ENCODE results near the gene VPS4A.

The VPS4A gene

DNA sequence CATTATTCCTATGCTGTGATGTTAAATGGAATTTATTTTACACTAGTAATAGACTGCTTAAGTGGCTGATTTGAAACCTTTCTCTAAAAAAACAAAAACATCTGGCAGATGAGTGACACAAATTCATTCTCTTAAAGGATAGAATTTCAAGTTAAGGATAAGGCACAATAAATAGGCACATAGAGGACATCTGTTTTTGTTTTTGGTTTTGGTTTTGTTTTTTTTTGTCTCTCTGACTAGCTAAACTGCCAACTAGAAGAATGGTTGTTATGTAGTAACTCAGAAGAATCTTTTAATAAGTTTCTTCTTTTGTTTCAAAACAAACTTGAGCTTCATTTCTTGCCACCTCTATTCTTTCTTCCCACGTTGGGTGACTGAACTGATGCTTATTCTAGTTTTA is 5.1 kb upstream of the VPS4A start:
- Histone ChIP-seq H3K18ac (ENCODE audit: low read length) (no peak overlapping the region), H3K79me2 (ENCODE audit: control insufficient read depth, insufficient read depth, low read length, poor library complexity) (no peaks in the 10 kb centered on the region), H2BK12ac (ENCODE audit: low read length) (no peak overlapping the region), H3K79me1 (ENCODE audit: low read length) (no peaks in the 10 kb centered on the region), H2BK120ac (ENCODE audit: insufficient read depth, low read length, poor library complexity) (no peak overlapping the region), H3K14ac (ENCODE audit: low read length) (no peak overlapping the region), H4K8ac (ENCODE audit: low read depth, low read length) (no peak overlapping the region), H3K9ac (ENCODE audit: low read length) (no peak overlapping the region), H3K36me3 (ENCODE audit: control insufficient read depth in 1 of 2, insufficient read depth in 2 of 2, low read length in 2 of 2) (no peaks in the 10 kb centered on the region), H2AK5ac (ENCODE audit: low read length) (no peak overlapping the region), H2BK5ac (ENCODE audit: low read depth, low read length, poor library complexity) (no peak overlapping the region), H3K4me1 (ENCODE audit: control insufficient read depth in 1 of 2, insufficient read depth in 2 of 2, low read length in 2 of 2) (no peaks in the 10 kb centered on the region), H3K4me3 (ENCODE audit: low read depth, low read length) (no peak overlapping the region), H3K27me3 (ENCODE audit: insufficient read depth, low read length) (no peaks in the 10 kb centered on the region), H4K91ac (ENCODE audit: low read depth, low read length) (no peak overlapping the region), H2AFZ (ENCODE audit: insufficient read depth, low read length, poor library complexity) (no peak overlapping the region), H4K12ac (ENCODE audit: low read depth, low read length) (no peak overlapping the region), H3K27ac (ENCODE audit: low read depth, low read length) (no peak overlapping the region), H3K9me3 (ENCODE audit: insufficient read depth, low read depth, low read length) (no peaks in the 10 kb centered on the region), H3K4ac (ENCODE audit: low read depth, low read length) (no peak overlapping the region), H3K23ac (ENCODE audit: low read length) (no peak overlapping the region), H3K4me2 (ENCODE audit: low read length) (no peak overlapping the region)
- DNase-seq, result no peak
- WGBS (ENCODE audit: extremely low coverage, insufficient coverage, insufficient read length), result no CpG with 5 or more reads among the region's 1 CpG

GRCh38 chr16:69307091-69307490 is 4.1 kb upstream of the VPS4A start:
- H4K12ac ChIP-seq (ENCODE audit: low read depth, low read length), result no peak overlapping the region
- no peaks in the 10 kb centered on the region for H3K27me3 ChIP-seq (ENCODE audit: insufficient read depth, low read length)
- no peak overlapping the region for H2AFZ ChIP-seq (ENCODE audit: insufficient read depth, low read length, poor library complexity)
- H3K4me3 ChIP-seq (ENCODE audit: low read depth, low read length), result no peak overlapping the region
- H3K23ac ChIP-seq (ENCODE audit: low read length), result no peak overlapping the region
- no peak overlapping the region for H3K27ac ChIP-seq (ENCODE audit: low read depth, low read length)
- H3K79me2 ChIP-seq (ENCODE audit: control insufficient read depth, insufficient read depth, low read length, poor library complexity), result peaks cover 6% of the 10 kb centered on the region
- H2BK12ac ChIP-seq (ENCODE audit: low read length), result no peak overlapping the region
- WGBS (ENCODE audit: extremely low coverage, insufficient coverage, insufficient read length), result no CpG with 5 or more reads among the region's 1 CpG
- no peak overlapping the region for H3K9ac ChIP-seq (ENCODE audit: low read length)
- H3K9me3 ChIP-seq (ENCODE audit: insufficient read depth, low read depth, low read length), result no peaks in the 10 kb centered on the region
- no peak overlapping the region for H3K14ac ChIP-seq (ENCODE audit: low read length)
- H2AK5ac ChIP-seq (ENCODE audit: low read length), result no peak overlapping the region
- H3K36me3 ChIP-seq (ENCODE audit: control insufficient read depth in 1 of 2, insufficient read depth in 2 of 2, low read length in 2 of 2), result no peaks in the 10 kb centered on the region
- H3K4ac ChIP-seq (ENCODE audit: low read depth, low read length), result no peak overlapping the region
- H3K79me1 ChIP-seq (ENCODE audit: low read length), result peaks cover 2% of the 10 kb centered on the region
- H3K4me2 ChIP-seq (ENCODE audit: low read length), result no peak overlapping the region
- H3K4me1 ChIP-seq (ENCODE audit: control insufficient read depth in 1 of 2, insufficient read depth in 2 of 2, low read length in 2 of 2), result peaks cover 0 to under 1% of the 10 kb centered on the region in 2 experiments
- DNase-seq, result no peak
- H3K18ac ChIP-seq (ENCODE audit: low read length), result no peak overlapping the region
- H2BK5ac ChIP-seq (ENCODE audit: low read depth, low read length, poor library complexity), result no peak overlapping the region
- H4K8ac ChIP-seq (ENCODE audit: low read depth, low read length), result no peak overlapping the region
- no peak overlapping the region for H2BK120ac ChIP-seq (ENCODE audit: insufficient read depth, low read length, poor library complexity)
- H4K91ac ChIP-seq (ENCODE audit: low read depth, low read length), result no peak overlapping the region

DNA sequence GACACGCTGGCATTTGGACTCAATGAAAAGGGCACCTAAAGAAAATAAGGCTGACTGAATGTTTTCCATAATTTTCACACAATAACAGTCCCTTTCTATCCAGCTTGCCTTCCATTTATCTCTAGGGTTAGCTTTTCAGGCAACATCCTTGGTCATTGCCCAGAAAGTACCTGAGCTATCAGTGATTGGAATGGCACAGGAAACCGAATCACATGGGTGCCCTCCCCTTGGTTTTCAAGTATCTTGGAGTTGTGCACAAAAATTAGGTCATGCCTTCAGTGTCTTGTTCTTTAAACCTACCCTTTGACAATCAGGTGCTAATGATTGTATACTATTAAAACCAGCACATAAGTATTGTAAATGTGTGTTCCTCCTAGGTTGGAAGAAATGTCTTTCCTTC is 3.3 kb upstream of the VPS4A start:
- no peak overlapping the region for H3K9ac ChIP-seq (ENCODE audit: low read length)
- no peak overlapping the region for H2BK120ac ChIP-seq (ENCODE audit: insufficient read depth, low read length, poor library complexity)
- no peak overlapping the region for H4K91ac ChIP-seq (ENCODE audit: low read depth, low read length)
- H2AK5ac ChIP-seq (ENCODE audit: low read length), result no peak overlapping the region
- H4K8ac ChIP-seq (ENCODE audit: low read depth, low read length), result no peak overlapping the region
- peaks cover 8% of the 10 kb centered on the region for H3K79me2 ChIP-seq (ENCODE audit: control insufficient read depth, insufficient read depth, low read length, poor library complexity)
- H3K9me3 ChIP-seq (ENCODE audit: insufficient read depth, low read depth, low read length), result no peaks in the 10 kb centered on the region
- DNase-seq, result no peak
- WGBS (ENCODE audit: extremely low coverage, insufficient coverage, insufficient read length), result no CpG with 5 or more reads among the region's 2 CpGs
- H3K23ac ChIP-seq (ENCODE audit: low read length), result no peak overlapping the region
- no peak overlapping the region for H2AFZ ChIP-seq (ENCODE audit: insufficient read depth, low read length, poor library complexity)
- H3K4ac ChIP-seq (ENCODE audit: low read depth, low read length), result no peak overlapping the region
- no peak overlapping the region for H3K27ac ChIP-seq (ENCODE audit: low read depth, low read length)
- no peak overlapping the region for H3K4me2 ChIP-seq (ENCODE audit: low read length)
- no peak overlapping the region for H4K12ac ChIP-seq (ENCODE audit: low read depth, low read length)
- no peak overlapping the region for H2BK12ac ChIP-seq (ENCODE audit: low read length)
- H3K18ac ChIP-seq (ENCODE audit: low read length), result no peak overlapping the region
- H3K4me1 ChIP-seq (ENCODE audit: control insufficient read depth in 1 of 2, insufficient read depth in 2 of 2, low read length in 2 of 2), result peaks cover 3% of the 10 kb centered on the region in 2 experiments
- H3K14ac ChIP-seq (ENCODE audit: low read length), result no peak overlapping the region
- no peak overlapping the region for H3K4me3 ChIP-seq (ENCODE audit: low read depth, low read length)
- H3K79me1 ChIP-seq (ENCODE audit: low read length), result peaks cover 2% of the 10 kb centered on the region
- no peaks in the 10 kb centered on the region for H3K27me3 ChIP-seq (ENCODE audit: insufficient read depth, low read length)
- H2BK5ac ChIP-seq (ENCODE audit: low read depth, low read length, poor library complexity), result no peak overlapping the region
- no peaks in the 10 kb centered on the region for H3K36me3 ChIP-seq (ENCODE audit: control insufficient read depth in 1 of 2, insufficient read depth in 2 of 2, low read length in 2 of 2)

DNA sequence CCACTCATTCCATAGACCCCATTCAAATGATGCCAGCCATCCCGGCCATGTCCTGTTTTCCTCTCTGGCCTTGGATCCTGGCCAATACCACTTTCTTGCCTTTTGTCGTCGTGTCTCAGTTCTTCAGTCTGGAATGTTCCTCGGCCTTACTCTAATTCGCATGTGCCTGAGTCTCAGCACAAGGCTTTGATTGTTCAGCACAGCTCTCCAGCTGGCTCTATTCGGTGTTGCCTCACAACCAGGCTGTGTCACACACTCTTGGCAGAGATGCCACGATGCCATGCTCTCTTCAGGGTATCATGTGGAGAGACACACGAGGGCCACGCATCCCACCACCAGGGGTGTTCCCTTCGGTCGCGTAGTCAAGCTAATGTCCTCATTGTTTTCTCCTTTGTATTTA is 1.8 kb upstream of the VPS4A start:
- Histone ChIP-seq H2AK5ac (ENCODE audit: low read length) (no peak overlapping the region), H3K14ac (ENCODE audit: low read length) (no peak overlapping the region), H3K36me3 (ENCODE audit: control insufficient read depth in 1 of 2, insufficient read depth in 2 of 2, low read length in 2 of 2) (peaks cover 3 to 4% of the 10 kb centered on the region in 2 experiments), H3K79me1 (ENCODE audit: low read length) (peaks cover 2% of the 10 kb centered on the region), H3K4me3 (ENCODE audit: low read depth, low read length) (no peak overlapping the region), H3K79me2 (ENCODE audit: control insufficient read depth, insufficient read depth, low read length, poor library complexity) (peaks cover 8% of the 10 kb centered on the region), H3K27ac (ENCODE audit: low read depth, low read length) (no peak overlapping the region), H3K4me1 (ENCODE audit: control insufficient read depth in 1 of 2, insufficient read depth in 2 of 2, low read length in 2 of 2) (peaks cover 3% of the 10 kb centered on the region in 2 experiments), H4K12ac (ENCODE audit: low read depth, low read length) (no peak overlapping the region), H3K9me3 (ENCODE audit: insufficient read depth, low read depth, low read length) (no peaks in the 10 kb centered on the region), H3K27me3 (ENCODE audit: insufficient read depth, low read length) (no peaks in the 10 kb centered on the region), H3K18ac (ENCODE audit: low read length) (no peak overlapping the region), H3K23ac (ENCODE audit: low read length) (no peak overlapping the region), H2BK120ac (ENCODE audit: insufficient read depth, low read length, poor library complexity) (no peak overlapping the region), H2BK12ac (ENCODE audit: low read length) (no peak overlapping the region), H3K4me2 (ENCODE audit: low read length) (no peak overlapping the region), H4K91ac (ENCODE audit: low read depth, low read length) (no peak overlapping the region), H4K8ac (ENCODE audit: low read depth, low read length) (no peak overlapping the region), H2BK5ac (ENCODE audit: low read depth, low read length, poor library complexity) (no peak overlapping the region), H3K9ac (ENCODE audit: low read length) (no peak overlapping the region), H2AFZ (ENCODE audit: insufficient read depth, low read length, poor library complexity) (no peak overlapping the region), H3K4ac (ENCODE audit: low read depth, low read length) (no peak overlapping the region)
- DNase-seq, result no peak
- no CpG with 5 or more reads among the region's 12 CpGs for WGBS (ENCODE audit: extremely low coverage, insufficient coverage, insufficient read length)

Measured in trophoblast cell (in vitro differentiated cells and primary cell).